Activated B cell treated with CpG ODN at 0.5 μM for 24 hours (primary cell): Measurements from ENCODE around the gene RECQL5. TPM values are rescaled to one million over a fixed set of nuclear protein-coding genes. Genes with fewer than 3 reads are reported as not detected.

Experiments used
- ATAC-seq: fragments of 200-7000 bp; cut with Tn5 transposase; one replicate; pipeline ENCODE4 v1.10.0; 2021; ENCODE audit warnings: low read depth, mild to moderate bottlenecking, moderate library complexity
- CTCF ChIA-PET: fragments of 350-600 bp; sonication (Branson Sonifier 250); formaldehyde crosslinking; loops from one replicate; lab custom pipeline; 2021; ENCODE audit warnings: antibody characterized with exemption; lab: Charles Lee
- POLR2A ChIA-PET: fragments of 350-600 bp; sonication (Branson Sonifier 250); formaldehyde crosslinking; loops from one replicate; lab custom pipeline; 2021; ENCODE audit warnings: antibody characterized with exemption; lab: Charles Lee
- DNase-seq: peaks from one replicate; pipeline ENCODE4 v3.0.0; 2022
- H3K27ac Mint-ChIP-seq: one replicate; pipeline ENCODE4 v1.8.0; 2020; ENCODE audit warnings: mixed read lengths
- H3K27me3 Mint-ChIP-seq: one replicate; pipeline ENCODE4 v1.8.0; 2021; ENCODE audit warnings: mixed read lengths
- H3K36me3 Mint-ChIP-seq: one replicate; pipeline ENCODE4 v1.8.0; 2021; ENCODE audit warnings: low read depth, mixed read lengths
- H3K4me1 Mint-ChIP-seq: one replicate; pipeline ENCODE4 v1.8.0; 2021; ENCODE audit warnings: mixed read lengths
- H3K4me3 Mint-ChIP-seq: one replicate; pipeline ENCODE4 v1.8.0; 2020; ENCODE audit warnings: mild to moderate bottlenecking, mixed read lengths
- H3K9me3 Mint-ChIP-seq: one replicate; pipeline ENCODE4 v1.8.0; 2020; ENCODE audit warnings: mixed read lengths
- CTCF ChIP-seq: fragments of 200-600 bp; IDR thresholded peaks from one replicate; pipeline ENCODE4 v1.8.0; 2022; ENCODE audit warnings: antibody characterized with exemption, mild to moderate bottlenecking
- intact Hi-C: fragments of 100-400 bp; cut with micrococcal nuclease; formaldehyde crosslinking; loops from one replicate; pipeline ENCODE4 v1.15.1; 2024
- total RNA-seq: library from RNA; stranded (reverse); gene quantifications from 2 replicates; pipeline ENCODE4 v1.2.3, GENCODE V29; 2022

RECQL5 gene
- total RNA-seq, 1 donor from 2014 or later, result 65.4 TPM

- Mint-ChIP-seq H3K9me3 (no peaks in the 10 kb centered on the region), H3K27ac (no peak overlapping the region)
- no peak for DNase-seq
Observed at GRCh38 chr17:75693500-75694481, 26.8 kb upstream of the RECQL5 start.

GRCh38 chr17:75692976-75693375 is 26.0 kb upstream of the RECQL5 start:
- Mint-ChIP-seq H3K4me1 (peaks cover 38% of the 10 kb centered on the region), H3K9me3 (no peaks in the 10 kb centered on the region), H3K36me3 (peaks cover 72% of the 10 kb centered on the region), H3K27me3 (no peaks in the 10 kb centered on the region), H3K4me3 (no peak overlapping the region), H3K27ac (no peak overlapping the region)
- no peak for TF ChIP-seq CTCF
- no peak for ATAC-seq
- DNase-seq, result no peak
- intact Hi-C loops, result no loop called here
- ChIA-PET POLR2A (no interaction called here), CTCF (interaction anchor here (0.8 kb wide), 1 partner anchor 55 kb away, joined by 3 read pairs; no protein-coding TSS in a partner anchor)

More at GRCh38 chr17:75693500-75694481, 26.8 kb upstream of the RECQL5 start:
- intact Hi-C loops, result no loop called here
- no peaks in the 10 kb centered on the region for H3K27me3 Mint-ChIP-seq
- ChIA-PET CTCF (interaction anchor here (0.8 to 1.7 kb wide), 2 partner anchors 53 to 54 kb away, joined by 3 to 6 read pairs; no protein-coding TSS in a partner anchor), POLR2A (no interaction called here)
- ATAC-seq, result no peak
- peaks cover 30% of the 10 kb centered on the region for H3K4me1 Mint-ChIP-seq
- peaks cover 74% of the 10 kb centered on the region for H3K36me3 Mint-ChIP-seq
- H3K4me3 Mint-ChIP-seq, result no peak overlapping the region
- no peak for TF ChIP-seq CTCF

GRCh38 chr17:75691801-75692626 is 25.1 kb upstream of the RECQL5 start:
- ChIA-PET POLR2A (no interaction called here), CTCF (interaction anchor here (1.4 kb wide), 1 partner anchor 56 kb away, joined by 3 read pairs; no protein-coding TSS in a partner anchor)
- peak overlapping the region; percentile 73 for H3K27ac Mint-ChIP-seq
- no peak for TF ChIP-seq CTCF
- H3K36me3 Mint-ChIP-seq, result peaks cover 69% of the 10 kb centered on the region
- no peaks in the 10 kb centered on the region for H3K27me3 Mint-ChIP-seq
- no peak for DNase-seq
- H3K4me1 Mint-ChIP-seq, result peaks cover 45% of the 10 kb centered on the region
- no peak overlapping the region for H3K4me3 Mint-ChIP-seq
- intact Hi-C loops, result no loop called here
- H3K9me3 Mint-ChIP-seq, result no peaks in the 10 kb centered on the region
- no peak for ATAC-seq

- no peak for DNase-seq
- peaks cover 51% of the 10 kb centered on the region for H3K4me1 Mint-ChIP-seq
- H3K9me3 Mint-ChIP-seq, result no peaks in the 10 kb centered on the region
- ChIA-PET CTCF (interaction anchor here (1.4 kb wide), 1 partner anchor 57 kb away, joined by 3 read pairs; no protein-coding TSS in a partner anchor), POLR2A (no interaction called here)
- H3K36me3 Mint-ChIP-seq, result peaks cover 69% of the 10 kb centered on the region
- TF ChIP-seq CTCF, result no peak
- no peaks in the 10 kb centered on the region for H3K27me3 Mint-ChIP-seq
- H3K4me3 Mint-ChIP-seq, result no peak overlapping the region
- H3K27ac Mint-ChIP-seq, result peak overlapping the region; percentile 73
- intact Hi-C loops, result no loop called here
- ATAC-seq, result no peak
Observed at GRCh38 chr17:75691371-75691791, 24.4 kb upstream of the RECQL5 start.
